ENCODE data around the gene REPIN1. TPM values are rescaled to one million over a fixed set of nuclear protein-coding genes. Genes with fewer than 3 reads are reported as not detected.

The REPIN1 gene
- total and polyA plus RNA-seq, 7 donors: 50.9 to 131 (median 56.5) TPM

DNA sequence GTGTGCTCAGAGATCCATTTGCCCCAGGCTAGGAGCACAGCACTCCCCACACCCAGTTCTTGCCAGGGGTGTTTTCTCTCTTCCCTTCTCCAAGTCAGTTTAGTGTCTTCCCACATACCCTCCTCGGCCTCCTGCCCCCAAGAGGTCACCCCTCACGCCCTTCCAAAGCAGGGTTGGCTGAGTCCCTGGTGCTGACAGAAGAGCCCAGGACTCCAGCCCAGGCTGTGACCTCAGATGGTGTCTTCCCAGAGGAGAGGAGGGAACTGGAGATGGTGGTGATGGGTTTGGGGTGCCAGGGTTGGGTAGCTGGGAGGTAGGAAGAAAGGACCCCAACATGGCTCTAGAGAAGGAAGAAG lies 30.3 kb downstream of the REPIN1 start:
- DNase-seq: peak; percentile 56
- peaks cover 0 to 10% (median 5%) of the 10 kb centered on the region in 4 donors for H3K4me1 ChIP-seq
- no peak overlapping the region for H3K4me3 ChIP-seq
- intact Hi-C loops (cut with DNase I): no loop called here
- TF ChIP-seq POLR2AphosphoS5 (IDR thresholded peaks at IDR 0.05) (no peak), EP300 (IDR thresholded peaks at IDR 0.05) (no peak), POLR2A (IDR thresholded peaks at IDR 0.05) (no peak)
- TF ChIP-seq, protein P1, sequence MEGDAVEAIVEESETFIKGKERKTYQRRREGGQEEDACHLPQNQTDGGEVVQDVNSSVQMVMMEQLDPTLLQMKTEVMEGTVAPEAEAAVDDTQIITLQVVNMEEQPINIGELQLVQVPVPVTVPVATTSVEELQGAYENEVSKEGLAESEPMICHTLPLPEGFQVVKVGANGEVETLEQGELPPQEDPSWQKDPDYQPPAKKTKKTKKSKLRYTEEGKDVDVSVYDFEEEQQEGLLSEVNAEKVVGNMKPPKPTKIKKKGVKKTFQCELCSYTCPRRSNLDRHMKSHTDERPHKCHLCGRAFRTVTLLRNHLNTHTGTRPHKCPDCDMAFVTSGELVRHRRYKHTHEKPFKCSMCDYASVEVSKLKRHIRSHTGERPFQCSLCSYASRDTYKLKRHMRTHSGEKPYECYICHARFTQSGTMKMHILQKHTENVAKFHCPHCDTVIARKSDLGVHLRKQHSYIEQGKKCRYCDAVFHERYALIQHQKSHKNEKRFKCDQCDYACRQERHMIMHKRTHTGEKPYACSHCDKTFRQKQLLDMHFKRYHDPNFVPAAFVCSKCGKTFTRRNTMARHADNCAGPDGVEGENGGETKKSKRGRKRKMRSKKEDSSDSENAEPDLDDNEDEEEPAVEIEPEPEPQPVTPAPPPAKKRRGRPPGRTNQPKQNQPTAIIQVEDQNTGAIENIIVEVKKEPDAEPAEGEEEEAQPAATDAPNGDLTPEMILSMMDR (IDR thresholded peaks at IDR 0.05): no peak
- WGBS, 2 donors: 75 to 84% methylated on average over 2 of the region's 2 CpGs
- peaks cover 0 to 27% (median 16%) of the 10 kb centered on the region in 4 donors for H3K36me3 ChIP-seq
- H3K9me3 ChIP-seq: no peaks in the 10 kb centered on the region
- H3K27ac ChIP-seq: no peak overlapping the region
- H3K27me3 ChIP-seq: no peaks in the 10 kb centered on the region

DNA sequence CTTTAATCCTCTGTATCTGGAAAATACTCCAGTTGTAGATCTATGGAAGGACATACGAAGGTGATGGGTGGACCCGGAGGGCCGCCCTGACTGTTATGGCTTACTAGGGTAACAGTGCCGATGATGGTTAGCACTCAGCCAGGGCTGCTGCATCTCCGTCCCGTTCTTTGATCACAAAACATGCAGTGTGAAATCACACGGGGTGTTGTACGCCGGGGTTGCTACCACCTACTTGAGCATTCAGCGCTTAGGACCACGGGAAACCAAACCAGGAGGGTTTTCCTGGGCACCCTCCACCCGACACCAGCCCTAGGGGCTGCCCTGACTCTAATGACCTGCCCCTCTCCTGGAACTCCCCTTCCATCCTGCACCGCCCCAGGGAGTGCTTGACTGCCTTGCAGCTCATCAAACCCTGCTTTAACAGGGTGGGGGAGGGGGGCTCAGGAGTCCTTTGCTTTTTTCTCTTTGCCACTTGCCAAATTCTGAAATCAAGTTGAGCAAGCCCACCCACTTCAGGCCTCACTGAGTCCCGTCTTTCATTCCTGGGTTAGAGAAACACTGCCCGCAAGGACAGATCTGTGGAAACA lies 30.9 kb downstream of the REPIN1 start:
- intact Hi-C loops (cut with DNase I): loop anchor here (10.0 kb wide), 3 partner anchors 525 to 1135 kb away; partner anchors contain the start of genes ATP6V0E2, ZNF467 and ZNF783
- no peak overlapping the region for H3K4me3 ChIP-seq
- peak; percentile 32 for DNase-seq
- WGBS, 2 donors: 82 to 87% methylated on average over 15 of the region's 15 CpGs
- no peaks in the 10 kb centered on the region for H3K27me3 ChIP-seq
- H3K9me3 ChIP-seq: no peaks in the 10 kb centered on the region
- peaks cover 0 to 27% (median 16%) of the 10 kb centered on the region in 4 donors for H3K36me3 ChIP-seq
- no peak for TF ChIP-seq EP300 (IDR thresholded peaks at IDR 0.05)
- TF ChIP-seq POLR2AphosphoS5 (IDR thresholded peaks at IDR 0.05): no peak
- TF ChIP-seq, protein P1 (IDR thresholded peaks at IDR 0.05): no peak
- no peak for TF ChIP-seq POLR2A (IDR thresholded peaks at IDR 0.05)
- no peak overlapping the region for H3K27ac ChIP-seq
- peaks cover 0 to 16% (median 11%) of the 10 kb centered on the region in 4 donors for H3K4me1 ChIP-seq

DNA sequence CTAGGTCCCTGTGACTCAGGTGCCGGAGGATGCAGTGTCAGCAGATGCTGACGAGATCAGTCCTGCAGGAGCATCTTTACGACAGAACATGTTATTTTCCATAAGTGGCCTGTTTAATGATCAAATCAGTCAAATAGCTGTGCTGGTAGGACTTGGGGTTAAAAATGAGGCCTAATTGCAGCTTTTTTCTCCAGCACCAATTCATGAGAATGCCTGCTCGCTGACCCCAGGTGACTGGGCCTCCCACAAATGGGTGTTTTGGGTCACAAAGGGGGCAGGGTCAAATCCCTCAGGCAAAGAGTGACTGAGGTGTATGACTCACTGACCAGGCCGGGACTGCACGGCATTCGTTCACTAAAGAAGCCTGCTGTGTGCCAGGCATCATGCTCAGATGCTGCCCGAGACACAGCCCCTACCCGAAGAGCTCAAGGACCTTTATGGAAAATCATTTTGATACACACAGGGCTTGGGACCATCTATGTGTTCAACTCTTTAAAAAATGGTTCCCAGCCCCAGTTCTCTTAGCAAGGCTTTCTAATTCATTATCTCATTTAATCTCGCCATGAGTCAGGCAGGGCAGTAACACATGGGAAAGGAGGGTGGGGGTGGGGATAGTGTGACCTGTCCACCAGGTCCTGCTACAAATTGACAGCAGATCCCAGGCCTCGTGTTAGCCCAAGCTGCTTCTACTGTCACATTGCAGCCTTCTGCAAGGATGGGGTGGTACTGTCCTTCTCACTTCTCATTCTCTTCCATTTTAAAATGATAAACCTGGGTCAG lies 31.6 kb downstream of the REPIN1 start:
- 60 to 73% methylated on average over 11 of the region's 11 CpGs for WGBS, 2 donors
- Histone ChIP-seq H3K9me3 (no peaks in the 10 kb centered on the region), H3K27me3 (no peaks in the 10 kb centered on the region), H3K4me3 (no peak overlapping the region), H3K36me3 (peaks cover 0 to 27% (median 16%) of the 10 kb centered on the region in 4 donors), H3K27ac (no peak overlapping the region), H3K4me1 (peaks cover 0 to 17% (median 11%) of the 10 kb centered on the region in 4 donors)
- TF ChIP-seq POLR2AphosphoS5 (IDR thresholded peaks at IDR 0.05) (no peak), EP300 (IDR thresholded peaks at IDR 0.05) (no peak), POLR2A (IDR thresholded peaks at IDR 0.05) (no peak)
- TF ChIP-seq, protein P1 (IDR thresholded peaks at IDR 0.05): no peak
- intact Hi-C loops (cut with DNase I): loop anchor here (10.0 kb wide), 3 partner anchors 525 to 1135 kb away; partner anchors contain the start of genes ATP6V0E2, ZNF467 and ZNF783
- peak; percentile 36 for DNase-seq

DNA sequence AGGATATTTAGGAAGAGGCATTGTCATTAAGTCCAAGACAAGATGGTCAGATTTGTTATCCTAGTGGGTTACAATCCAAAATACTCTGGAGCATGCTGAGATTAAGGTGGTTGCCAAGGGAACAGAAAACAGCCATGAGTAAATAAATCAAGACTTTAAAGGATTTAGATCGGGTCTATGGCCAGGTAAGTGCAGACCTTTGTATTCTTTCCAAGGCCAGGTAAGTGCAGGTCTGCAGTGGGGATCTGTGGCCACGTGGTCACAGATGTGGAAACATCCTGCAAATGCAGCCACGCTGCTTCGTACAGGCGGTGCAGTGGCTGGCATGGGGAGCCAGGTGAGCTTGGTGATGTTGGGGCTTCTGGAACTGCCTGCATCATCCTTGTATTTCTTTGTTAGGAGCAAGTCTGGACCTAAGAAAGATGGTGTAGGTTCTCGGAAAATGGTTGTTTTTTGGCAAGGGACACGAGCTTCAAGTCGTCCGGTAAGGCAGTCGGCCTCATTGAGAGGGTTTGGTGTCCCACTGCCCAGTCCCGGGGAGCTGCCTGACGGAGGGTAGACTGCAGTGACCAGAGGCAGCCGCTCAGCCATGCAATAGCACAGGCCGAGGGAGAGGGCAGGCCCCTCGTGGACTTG lies 32.3 kb downstream of the REPIN1 start:
- H3K4me3 ChIP-seq: no peak overlapping the region
- TF ChIP-seq, protein P1 (IDR thresholded peaks at IDR 0.05): no peak
- TF ChIP-seq EP300 (IDR thresholded peaks at IDR 0.05) (no peak), POLR2A (IDR thresholded peaks at IDR 0.05) (no peak), POLR2AphosphoS5 (IDR thresholded peaks at IDR 0.05) (no peak)
- H3K27ac ChIP-seq: no peak overlapping the region
- intact Hi-C loops (cut with DNase I): loop anchor here (10.0 kb wide), 3 partner anchors 526 to 1136 kb away; partner anchors contain the start of genes ATP6V0E2, ZNF467 and ZNF783
- peaks cover 0 to 18% (median 13%) of the 10 kb centered on the region in 4 donors for H3K4me1 ChIP-seq
- peak; percentile 59 for DNase-seq
- no peaks in the 10 kb centered on the region for H3K9me3 ChIP-seq
- no peaks in the 10 kb centered on the region for H3K27me3 ChIP-seq
- H3K36me3 ChIP-seq: peaks cover 0 to 27% (median 16%) of the 10 kb centered on the region in 4 donors
- 64 to 84% methylated on average over 15 of the region's 15 CpGs for WGBS, 2 donors

Measured in sigmoid colon (tissue), 7 donors.